ENCODE data around the gene UCN2.

UCN2 gene

DNA sequence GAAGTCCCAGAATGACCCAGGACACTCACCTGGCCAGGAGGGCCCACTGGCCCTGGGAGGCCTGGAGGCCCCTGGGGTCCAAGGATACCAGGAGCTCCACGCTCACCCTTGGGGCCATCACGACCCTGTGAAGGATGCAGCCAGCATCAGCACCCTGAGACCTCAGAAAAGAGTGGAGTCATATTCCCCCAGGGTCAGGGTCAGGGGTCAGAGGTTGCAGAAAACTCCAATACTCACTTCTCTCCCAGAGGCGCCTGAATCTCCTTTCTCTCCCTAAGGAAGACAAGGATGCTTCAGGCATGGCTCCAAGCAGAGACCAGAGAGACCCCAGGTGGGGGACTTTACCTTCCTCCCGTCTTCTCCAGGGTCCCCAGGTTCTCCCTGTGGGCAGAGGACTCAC lies 13.1 kb upstream of the UCN2 start:
- TF ChIP-seq, protein P1, sequence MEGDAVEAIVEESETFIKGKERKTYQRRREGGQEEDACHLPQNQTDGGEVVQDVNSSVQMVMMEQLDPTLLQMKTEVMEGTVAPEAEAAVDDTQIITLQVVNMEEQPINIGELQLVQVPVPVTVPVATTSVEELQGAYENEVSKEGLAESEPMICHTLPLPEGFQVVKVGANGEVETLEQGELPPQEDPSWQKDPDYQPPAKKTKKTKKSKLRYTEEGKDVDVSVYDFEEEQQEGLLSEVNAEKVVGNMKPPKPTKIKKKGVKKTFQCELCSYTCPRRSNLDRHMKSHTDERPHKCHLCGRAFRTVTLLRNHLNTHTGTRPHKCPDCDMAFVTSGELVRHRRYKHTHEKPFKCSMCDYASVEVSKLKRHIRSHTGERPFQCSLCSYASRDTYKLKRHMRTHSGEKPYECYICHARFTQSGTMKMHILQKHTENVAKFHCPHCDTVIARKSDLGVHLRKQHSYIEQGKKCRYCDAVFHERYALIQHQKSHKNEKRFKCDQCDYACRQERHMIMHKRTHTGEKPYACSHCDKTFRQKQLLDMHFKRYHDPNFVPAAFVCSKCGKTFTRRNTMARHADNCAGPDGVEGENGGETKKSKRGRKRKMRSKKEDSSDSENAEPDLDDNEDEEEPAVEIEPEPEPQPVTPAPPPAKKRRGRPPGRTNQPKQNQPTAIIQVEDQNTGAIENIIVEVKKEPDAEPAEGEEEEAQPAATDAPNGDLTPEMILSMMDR (conservative IDR thresholded peaks at IDR 0.05; ENCODE audit: control insufficient read depth, insufficient read depth, low read depth, low read length) = no peak
- DNase-seq (ENCODE audit: low read depth) = no peak
- no peak overlapping the region for H3K4me3 ChIP-seq (ENCODE audit: control insufficient read depth, low read depth, low read length)

GRCh38 chr3:48575366-48575765 lies 11.8 kb upstream of the UCN2 start:
- H3K4me3 ChIP-seq (ENCODE audit: control insufficient read depth, low read depth, low read length) = no peak overlapping the region
- DNase-seq (ENCODE audit: low read depth) = no peak
- TF ChIP-seq, protein P1 (conservative IDR thresholded peaks at IDR 0.05; ENCODE audit: control insufficient read depth, insufficient read depth, low read depth, low read length) = no peak

DNA sequence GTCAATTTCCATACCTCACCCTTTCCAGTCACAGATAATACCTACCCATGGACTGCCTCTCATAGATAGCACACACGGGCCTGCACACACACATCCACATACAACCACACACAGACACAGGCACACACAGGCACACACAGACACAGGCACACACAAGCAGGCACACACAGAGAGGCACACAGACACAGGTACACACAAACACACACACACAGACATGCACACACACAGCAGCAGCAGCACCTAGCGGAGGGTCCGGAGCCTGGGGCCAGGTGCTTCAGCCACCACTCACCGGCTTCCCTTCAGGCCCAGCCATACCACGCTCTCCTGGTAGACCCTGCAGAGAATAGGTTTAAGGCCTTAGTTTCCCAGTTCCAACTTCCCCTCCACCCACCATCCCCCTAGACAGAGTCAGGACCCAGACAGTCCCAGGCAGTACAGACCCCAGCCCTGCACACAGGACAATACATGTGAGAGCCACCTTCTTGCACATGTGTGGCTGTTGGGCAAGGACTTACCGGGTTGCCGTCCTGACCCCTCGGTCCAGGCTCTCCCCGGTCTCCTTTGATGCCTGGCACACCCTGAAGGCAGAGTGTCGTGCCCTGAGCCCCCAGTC lies 10.5 kb upstream of the UCN2 start:
- no peak overlapping the region for H3K4me3 ChIP-seq (ENCODE audit: control insufficient read depth, low read depth, low read length)
- DNase-seq (ENCODE audit: low read depth) = no peak
- TF ChIP-seq, protein P1 (conservative IDR thresholded peaks at IDR 0.05; ENCODE audit: control insufficient read depth, insufficient read depth, low read depth, low read length) = no peak

- H3K4me3 ChIP-seq (ENCODE audit: control insufficient read depth, low read depth, low read length) = no peak overlapping the region
- TF ChIP-seq, protein P1 (conservative IDR thresholded peaks at IDR 0.05; ENCODE audit: control insufficient read depth, insufficient read depth, low read depth, low read length) = no peak
- no peak for DNase-seq (ENCODE audit: low read depth)
These were observed 8.9 kb upstream of the UCN2 start for GRCh38 chr3:48572517-48572916.

GRCh38 chr3:48571938-48572337 lies 8.4 kb upstream of the UCN2 start:
- TF ChIP-seq, protein P1 (conservative IDR thresholded peaks at IDR 0.05; ENCODE audit: control insufficient read depth, insufficient read depth, low read depth, low read length) = no peak
- DNase-seq (ENCODE audit: low read depth) = no peak
- no peak overlapping the region for H3K4me3 ChIP-seq (ENCODE audit: control insufficient read depth, low read depth, low read length)

GRCh38 chr3:48569808-48570450 lies 6.3 kb upstream of the UCN2 start:
- DNase-seq (ENCODE audit: low read depth) = no peak
- TF ChIP-seq, protein P1 (conservative IDR thresholded peaks at IDR 0.05; ENCODE audit: control insufficient read depth, insufficient read depth, low read depth, low read length) = no peak
- H3K4me3 ChIP-seq (ENCODE audit: control insufficient read depth, low read depth, low read length) = no peak overlapping the region
